HepG2 (cell line): ENCODE results near the gene USP32.
"Not testable (repeated sequence)": the region's sequence is repeated elsewhere in the genome, so short reads cannot be mapped to it uniquely, and the experiment has no call there.

Experiments
- CBX5 ChIP-seq: sonication (generic); formaldehyde crosslinking; IDR thresholded peaks from 2 replicates; pipeline ENCODE4 v1.4.0; 2020; ENCODE audit warnings: missing genetic modification reagents, borderline replicate concordance
- EP300 ChIP-seq, 3 experiments: sonication (generic) in 1 of 3; formaldehyde crosslinking in 1 of 3; IDR thresholded peaks; 2 replicates each; pipeline versions ENCODE4 v1.5.1 to v1.6.1; 2011 to 2020; ENCODE audit warnings: low read depth in 2 of 3, low read length in 2 of 3, borderline replicate concordance in 1 of 3, improper control_type of control experiment in 1 of 3, mild to moderate bottlenecking in 1 of 3, missing genetic modification reagents in 1 of 3, moderate library complexity in 1 of 3
- FOXM1 ChIP-seq: sonication (generic); formaldehyde crosslinking; IDR thresholded peaks from 2 replicates; pipeline ENCODE4 v1.5.0; 2020; ENCODE audit warnings: missing genetic modification reagents
- NFE2L2 ChIP-seq: fragments of 150-350 bp; IDR thresholded peaks from 2 replicates; pipeline ENCODE4 v1.6.1; 2014; ENCODE audit warnings: low read length
- POLR2A ChIP-seq, 2 experiments: IDR thresholded peaks; 2 replicates each; pipeline ENCODE4 v1.6.1; 2011; ENCODE audit warnings: low read depth in 2 of 2, low read length in 2 of 2, mild to moderate bottlenecking in 1 of 2, moderate library complexity in 1 of 2; ENCODE audit not compliant: insufficient read depth in 1 of 2
- SAP130 ChIP-seq: IDR thresholded peaks from 2 replicates; pipeline ENCODE4 v1.6.1; 2016; ENCODE audit warnings: low read depth
- SMC3 ChIP-seq: IDR thresholded peaks from 2 replicates; pipeline ENCODE4 v1.6.1; 2011; ENCODE audit warnings: low read length, improper control_type of control experiment
- USF2 ChIP-seq, 2 experiments: sonication (generic) in 1 of 2; formaldehyde crosslinking in 1 of 2; IDR thresholded peaks; 2 replicates each; pipeline versions ENCODE4 v1.5.1 to v1.6.1; 2011 to 2020; ENCODE audit warnings: borderline replicate concordance in 1 of 2, low read depth in 1 of 2, low read length in 1 of 2, mild to moderate bottlenecking in 1 of 2, missing genetic modification reagents in 1 of 2, moderate library complexity in 1 of 2
- ZNF337 ChIP-seq: sonication (generic); formaldehyde crosslinking; IDR thresholded peaks from 2 replicates; pipeline ENCODE4 v1.5.1; 2020; ENCODE audit warnings: missing genetic modification reagents, low read depth, mild to moderate bottlenecking, borderline replicate concordance
- ZZZ3 ChIP-seq: sonication (generic); formaldehyde crosslinking; IDR thresholded peaks from 2 replicates; pipeline ENCODE4 v1.4.0; 2020; ENCODE audit warnings: missing genetic modification reagents, mild to moderate bottlenecking, borderline replicate concordance

- TF ChIP-seq EP300 (IDR thresholded peaks at IDR 0.05; ENCODE audit: low read depth in 2 of 2, low read length in 2 of 2); EP300 (CRISPR knock-in tag; IDR thresholded peaks at IDR 0.05; ENCODE audit: borderline replicate concordance); FOXM1 (CRISPR knock-in tag); NFE2L2; SAP130 (CRISPR knock-in tag); CBX5 (CRISPR knock-in tag); USF2 (IDR thresholded peaks at IDR 0.05; ENCODE audit: low read depth, low read length); USF2 (CRISPR knock-in tag; IDR thresholded peaks at IDR 0.05; ENCODE audit: borderline replicate concordance); ZNF337 (CRISPR knock-in tag); ZZZ3; SMC3; POLR2A (IDR thresholded peaks at IDR 0.05; ENCODE audit: insufficient read depth in 1 of 2, low read depth in 2 of 2, low read length in 2 of 2): not testable (repeated sequence)
These were observed 186.2 kb downstream of the USP32 start for GRCh38 chr17:60205782-60206181.
